ENCODE data around the gene PIGU. TPM values are rescaled to one million over a fixed set of nuclear protein-coding genes. Genes with fewer than 3 reads are reported as not detected.

The PIGU gene
- total and polyA plus RNA-seq, 9 of the 15 experiments (the other 6 are each of a cell fraction or from before 2014, with no cell fraction given): 6.5 to 100 (median 28.1) TPM

- no peak for TF ChIP-seq ZNF592 (IDR thresholded peaks at IDR 0.05)
- TF ChIP-seq PHTF2 (CRISPR knock-in tag; IDR thresholded peaks at IDR 0.05): no peak
- TF ChIP-seq SRSF7 (optimal IDR thresholded peaks at IDR 0.05; ENCODE audit: low read depth, low read length): no peak
- TF ChIP-seq GABPA (tag; conservative IDR thresholded peaks at IDR 0.05; ENCODE audit: low read depth): no peak
- no peak for TF ChIP-seq RBM25 (IDR thresholded peaks at IDR 0.05; ENCODE audit: low read depth, low read length, severe bottlenecking)
- no peak for TF ChIP-seq ZFX (CRISPR knock-in tag; IDR thresholded peaks at IDR 0.05)
Observed at GRCh38 chr20:34527016-34527415, 149.9 kb downstream of the PIGU start (continued).

GRCh38 chr20:34526466-34526865 is 150.4 kb downstream of the PIGU start:
- H3K36me3 ChIP-seq (ENCODE audit: control insufficient read depth, insufficient read depth, low read length): peaks cover 76% of the 10 kb centered on the region
- H3K27ac ChIP-seq (ENCODE audit: extremely low read depth, low read depth, low read length): no peak overlapping the region
- WGBS (ENCODE audit: insufficient coverage, low coverage, missing lambda C conversion rate): 91% methylated on average over 5 of the region's 5 CpGs
- DNase-seq (ENCODE audit: extremely low read depth in 1 of 4, low spot score in 3 of 4) (no peak), ATAC-seq (no peak), FAIRE-seq (no peak)
- intact Hi-C loops (cut with micrococcal nuclease): no loop called here
- ChIA-PET POLR2A (interaction anchor here (1.2 kb wide), 1 partner anchor 10 kb away, joined by 4 read pairs; the partner anchor contains the start of gene DYNLRB1), CTCF (ENCODE audit: low intra/inter-chr PET ratio) (no interaction called here)
- BruUV-seq (replicated peaks): no TSS peak
- H2AFZ ChIP-seq (ENCODE audit: low read depth, low read length): no peak overlapping the region
- no peak overlapping the region for H3K4me3 ChIP-seq
- no peak overlapping the region for H3K9ac ChIP-seq (ENCODE audit: insufficient read depth in 1 of 2, low read depth in 2 of 2, low read length in 2 of 2)
- H3K9me1 ChIP-seq (ENCODE audit: control insufficient read depth, insufficient read depth, low read length): no peaks in the 10 kb centered on the region
- H3K4me2 ChIP-seq (ENCODE audit: insufficient read depth, low read length): no peak overlapping the region
- no peaks in the 10 kb centered on the region for H3K27me3 ChIP-seq (ENCODE audit: control insufficient read depth in 2 of 2, insufficient read depth in 2 of 2, low read length in 2 of 2)
- H3K79me2 ChIP-seq (ENCODE audit: control insufficient read depth, insufficient read depth, low read length): peaks cover 45% of the 10 kb centered on the region
- in situ Hi-C loops (cut with MboI): loop anchor here (10.0 kb wide), 1 partner anchor 332 kb away; no protein-coding TSS in a partner anchor
- H3K9me3 ChIP-seq (replicated peaks; ENCODE audit: control insufficient read depth, insufficient read depth, low read depth, low read length): no peaks in the 10 kb centered on the region; the same call in 1 of the 2 replicates
- peaks cover 20% of the 10 kb centered on the region for H4K20me1 ChIP-seq (replicated peaks; ENCODE audit: control insufficient read depth, insufficient read depth, low read length)
- H3K4me1 ChIP-seq (replicated peaks in 1 of 2; ENCODE audit: control insufficient read depth in 2 of 2, insufficient read depth in 2 of 2, low read length in 2 of 2): peaks cover 15 to 17% of the 10 kb centered on the region in 2 experiments
- TF ChIP-seq TSHZ1 (CRISPR knock-in tag; IDR thresholded peaks at IDR 0.05) (no peak), SAP30 (IDR thresholded peaks at IDR 0.05; ENCODE audit: borderline replicate concordance, insufficient read depth, low read depth, low read length, poor library complexity, severe bottlenecking) (no peak), NR3C1 (CRISPR knock-in tag; IDR thresholded peaks at IDR 0.05) (no peak), POLR2G (IDR thresholded peaks at IDR 0.05; ENCODE audit: low read depth, low read length) (no peak), GABPA (tag; conservative IDR thresholded peaks at IDR 0.05; ENCODE audit: low read depth) (no peak), PHF21A (IDR thresholded peaks at IDR 0.05; ENCODE audit: borderline replicate concordance, low read depth) (no peak), ZBTB43 (CRISPR knock-in tag; IDR thresholded peaks at IDR 0.05) (no peak)

Measured in K562 (cell line).